ENCODE measurements around the gene STT3A. TPM values are rescaled to one million over a fixed set of nuclear protein-coding genes. Genes with fewer than 3 reads are reported as not detected.
A peak's percentile ranks its signal among the peaks of the same experiment; 100 is the strongest.

Gene STT3A
- total and polyA plus RNA-seq, 2 experiments from 2014 or later = 91.7 to 156 TPM

GRCh38 chr11:125637840-125638239 lies 45.2 kb downstream of the STT3A start:
- TF ChIP-seq CTCF (conservative IDR thresholded peaks at IDR 0.05; ENCODE audit: low read depth in 2 of 2) (peak in 1 of 2 experiments; percentile 25; a peak in 2 of 4 replicates), EZH2 (IDR thresholded peaks at IDR 0.05; ENCODE audit: low read depth, unreplicated experiment) (no peak)
- H3K36me3 Mint-ChIP-seq (ENCODE audit: low read depth) = peaks cover 81% of the 10 kb centered on the region
- peaks cover 14% of the 10 kb centered on the region for H4K20me1 ChIP-seq (replicated peaks; ENCODE audit: insufficient read depth)
- no peak; the same call in 2 of the 3 replicates for ATAC-seq
- no peak overlapping the region for H3K4me2 ChIP-seq
- no peak overlapping the region for H3K4me3 ChIP-seq
- H3K36me3 ChIP-seq (ENCODE audit: insufficient read depth) = peaks cover 67% of the 10 kb centered on the region
- H3K27ac Mint-ChIP-seq = no peak overlapping the region
- H3K79me2 ChIP-seq (replicated peaks; ENCODE audit: insufficient read depth) = 0 out of 2 replicates have a peak, but pooled peaks cover 8% of the 10 kb centered on the region
- H3K9me3 Mint-ChIP-seq = no peaks in the 10 kb centered on the region
- no peak overlapping the region for H3K4me3 Mint-ChIP-seq
- no peaks in the 10 kb centered on the region for H3K27me3 ChIP-seq (ENCODE audit: insufficient read depth)
- H3K4me1 Mint-ChIP-seq = no peaks in the 10 kb centered on the region
- no peak overlapping the region for H3K27ac ChIP-seq (ENCODE audit: low read depth)
- no peaks in the 10 kb centered on the region for H3K9me2 ChIP-seq (ENCODE audit: insufficient read depth)
- no peaks in the 10 kb centered on the region for H3F3A ChIP-seq (replicated peaks; ENCODE audit: low read depth)
- DNase-seq (ENCODE audit: low spot score) = no peak
- no peaks in the 10 kb centered on the region for H3K4me1 ChIP-seq (ENCODE audit: insufficient read depth)
- H2AFZ ChIP-seq = no peak overlapping the region
- no peaks in the 10 kb centered on the region for H3K27me3 Mint-ChIP-seq (ENCODE audit: insufficient read depth, low read depth, poor library complexity)

- no peak overlapping the region for H3K27ac Mint-ChIP-seq
- Histone ChIP-seq H3F3A (replicated peaks; ENCODE audit: low read depth) (no peaks in the 10 kb centered on the region), H3K4me1 (ENCODE audit: insufficient read depth) (no peaks in the 10 kb centered on the region), H3K9me2 (ENCODE audit: insufficient read depth) (no peaks in the 10 kb centered on the region), H3K27me3 (ENCODE audit: insufficient read depth) (no peaks in the 10 kb centered on the region), H3K36me3 (ENCODE audit: insufficient read depth) (peaks cover 64% of the 10 kb centered on the region), H3K4me3 (no peak overlapping the region), H2AFZ (no peak overlapping the region), H4K20me1 (replicated peaks; ENCODE audit: insufficient read depth) (peaks cover 14% of the 10 kb centered on the region), H3K4me2 (no peak overlapping the region), H3K79me2 (replicated peaks; ENCODE audit: insufficient read depth) (0 out of 2 replicates have a peak, but pooled peaks cover 8% of the 10 kb centered on the region), H3K27ac (ENCODE audit: low read depth) (no peak overlapping the region)
- H3K36me3 Mint-ChIP-seq (ENCODE audit: low read depth) = peaks cover 76% of the 10 kb centered on the region
- DNase-seq (ENCODE audit: low spot score) (no peak), ATAC-seq (no peak)
- H3K9me3 Mint-ChIP-seq = no peaks in the 10 kb centered on the region
- H3K4me1 Mint-ChIP-seq = no peaks in the 10 kb centered on the region
- no peaks in the 10 kb centered on the region for H3K27me3 Mint-ChIP-seq (ENCODE audit: insufficient read depth, low read depth, poor library complexity)
- H3K4me3 Mint-ChIP-seq = no peak overlapping the region
- TF ChIP-seq CTCF (conservative IDR thresholded peaks at IDR 0.05; ENCODE audit: low read depth in 2 of 2) (no peak), CREB1 (CRISPR knock-in tag; IDR thresholded peaks at IDR 0.05; ENCODE audit: low read depth) (no peak), POLR2AphosphoS5 (IDR thresholded peaks at IDR 0.05; ENCODE audit: low read depth) (no peak), JUNB (IDR thresholded peaks at IDR 0.05; ENCODE audit: unreplicated experiment) (no peak), ZNF331 (CRISPR knock-in tag; IDR thresholded peaks at IDR 0.05; ENCODE audit: low read depth) (no peak), ZNF462 (CRISPR knock-in tag; IDR thresholded peaks at IDR 0.05) (no peak), ETS1 (IDR thresholded peaks at IDR 0.05) (no peak)
Measured at GRCh38 chr11:125638315-125638714, 45.7 kb downstream of the STT3A start.

Data from GM23338 (cell line).